ENCODE data around the gene ARHGEF10L. TPM values are rescaled to one million over a fixed set of nuclear protein-coding genes. Genes with fewer than 3 reads are reported as not detected.
"Not testable (repeated sequence)": the region's sequence is repeated elsewhere in the genome, so short reads cannot be mapped to it uniquely, and the experiment has no call there.

Gene ARHGEF10L
- total and polyA plus RNA-seq, 5 donors from 2014 or later: not detected

- Mint-ChIP-seq H3K4me1 (peaks cover 0 to 5% (median 0%) of the 10 kb centered on the region in 4 donors), H3K9me3 (peaks cover 0 to 11% (median 0%) of the 10 kb centered on the region in 7 donors), H3K4me3 (no peak overlapping the region), H3K36me3 (no peaks in the 10 kb centered on the region), H3K27me3 (peaks cover 7% of the 10 kb centered on the region), H3K27ac (no peak overlapping the region)
- ATAC-seq (ENCODE audit: low read depth in 2 of 2) (peak in 1 of 2 donors; percentile 39), DNase-seq (peak in 2 of 3 donors; percentile 10 to 57)
- H3K9me3 ChIP-seq (ENCODE audit: control insufficient read depth in 2 of 2, low read length in 2 of 2): no peaks in the 10 kb centered on the region
- no peaks in the 10 kb centered on the region for H3K36me3 ChIP-seq (ENCODE audit: control insufficient read depth, insufficient read depth, low read length)
- H3K27ac ChIP-seq (ENCODE audit: insufficient read depth, low read length, poor library complexity, severe bottlenecking): no peak overlapping the region
- no peaks in the 10 kb centered on the region for H3K4me1 ChIP-seq (ENCODE audit: control insufficient read depth, insufficient read depth, low read length, poor library complexity, severe bottlenecking)
- H3K27me3 ChIP-seq (ENCODE audit: control insufficient read depth, insufficient read depth, low read length): no peaks in the 10 kb centered on the region
- no peak overlapping the region for H3K4me3 ChIP-seq (ENCODE audit: low read depth, low read length)
Observed at GRCh38 chr1:17502326-17502778, 37.1 kb upstream of the ARHGEF10L start.

- no peaks in the 10 kb centered on the region for H3K36me3 ChIP-seq (ENCODE audit: control insufficient read depth, insufficient read depth, low read length)
- Mint-ChIP-seq H3K4me3 (no peak overlapping the region), H3K27me3 (peaks cover 7% of the 10 kb centered on the region), H3K36me3 (no peaks in the 10 kb centered on the region), H3K4me1 (peaks cover 0 to 5% (median 0%) of the 10 kb centered on the region in 4 donors), H3K9me3 (peaks cover 0 to 7% (median 0%) of the 10 kb centered on the region in 7 donors), H3K27ac (no peak overlapping the region)
- no peaks in the 10 kb centered on the region for H3K27me3 ChIP-seq (ENCODE audit: control insufficient read depth, insufficient read depth, low read length)
- ATAC-seq (ENCODE audit: low read depth in 2 of 2) (no peak), DNase-seq (no peak)
- no peak overlapping the region for H3K4me3 ChIP-seq (ENCODE audit: low read depth, low read length)
- no peaks in the 10 kb centered on the region for H3K4me1 ChIP-seq (ENCODE audit: control insufficient read depth, insufficient read depth, low read length, poor library complexity, severe bottlenecking)
- no peaks in the 10 kb centered on the region for H3K9me3 ChIP-seq (ENCODE audit: control insufficient read depth in 2 of 2, low read length in 2 of 2)
- H3K27ac ChIP-seq (ENCODE audit: insufficient read depth, low read length, poor library complexity, severe bottlenecking): no peak overlapping the region
Observed at GRCh38 chr1:17503146-17503545, 36.4 kb upstream of the ARHGEF10L start.

DNA sequence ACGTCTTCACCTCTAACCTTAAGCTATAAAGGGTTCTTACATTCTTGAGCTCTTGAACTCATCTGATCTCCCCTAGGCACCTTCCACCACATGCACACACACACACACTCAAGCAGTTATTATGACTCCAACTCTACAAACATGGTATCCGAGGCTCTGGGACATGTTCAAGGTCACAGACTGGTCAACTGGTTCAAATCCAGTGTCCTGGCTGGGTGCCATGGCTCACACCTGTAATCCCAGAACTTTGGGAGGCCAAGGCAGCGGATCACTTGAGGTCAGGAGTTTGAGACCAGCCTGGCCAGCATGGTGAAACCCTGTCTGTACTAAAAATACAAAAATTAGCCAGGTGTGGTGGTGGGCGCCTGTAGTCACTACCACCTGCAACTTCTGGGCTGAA lies 32.3 kb upstream of the ARHGEF10L start:
- not testable (repeated sequence) for H3K27me3 ChIP-seq (ENCODE audit: control insufficient read depth, insufficient read depth, low read length); H3K36me3 ChIP-seq (ENCODE audit: control insufficient read depth, insufficient read depth, low read length); DNase-seq; H3K4me1 Mint-ChIP-seq; H3K27me3 Mint-ChIP-seq; H3K9me3 Mint-ChIP-seq; ATAC-seq (ENCODE audit: low read depth in 2 of 2); H3K9me3 ChIP-seq (ENCODE audit: control insufficient read depth in 2 of 2, low read length in 2 of 2); H3K27ac Mint-ChIP-seq; H3K4me1 ChIP-seq (ENCODE audit: control insufficient read depth, insufficient read depth, low read length, poor library complexity, severe bottlenecking); H3K27ac ChIP-seq (ENCODE audit: insufficient read depth, low read length, poor library complexity, severe bottlenecking); H3K4me3 Mint-ChIP-seq; H3K36me3 Mint-ChIP-seq; H3K4me3 ChIP-seq (ENCODE audit: low read depth, low read length)

DNA sequence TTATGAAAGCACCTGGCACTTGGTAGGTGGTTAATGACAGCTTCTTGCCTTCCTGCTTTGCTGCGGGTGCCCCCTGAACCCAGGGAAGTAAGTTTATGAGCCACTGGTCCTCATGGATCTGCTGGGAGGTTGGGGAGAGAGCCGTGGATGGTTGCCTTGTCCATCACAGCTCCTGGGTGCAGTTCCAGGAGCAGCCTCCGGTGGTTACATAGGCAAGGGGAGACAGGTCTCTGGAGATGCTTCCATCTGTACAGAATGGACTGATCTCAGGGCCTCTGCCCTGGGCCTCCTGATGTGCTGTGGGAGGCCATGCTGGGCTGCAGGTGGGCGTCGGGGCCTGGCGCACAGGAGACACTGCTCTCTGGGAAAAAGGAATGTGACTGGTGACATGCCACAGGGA lies 31.6 kb upstream of the ARHGEF10L start:
- Mint-ChIP-seq H3K27me3 (no peaks in the 10 kb centered on the region), H3K9me3 (no peaks in the 10 kb centered on the region), H3K4me3 (no peak overlapping the region), H3K27ac (no peak overlapping the region), H3K4me1 (no peaks in the 10 kb centered on the region), H3K36me3 (no peaks in the 10 kb centered on the region)
- H3K36me3 ChIP-seq (ENCODE audit: control insufficient read depth, insufficient read depth, low read length): no peaks in the 10 kb centered on the region
- no peak for ATAC-seq (ENCODE audit: low read depth in 2 of 2)
- H3K27me3 ChIP-seq (ENCODE audit: control insufficient read depth, insufficient read depth, low read length): no peaks in the 10 kb centered on the region
- no peak overlapping the region for H3K4me3 ChIP-seq (ENCODE audit: low read depth, low read length)
- no peaks in the 10 kb centered on the region for H3K9me3 ChIP-seq (ENCODE audit: control insufficient read depth in 2 of 2, low read length in 2 of 2)
- no peak for DNase-seq
- no peaks in the 10 kb centered on the region for H3K4me1 ChIP-seq (ENCODE audit: control insufficient read depth, insufficient read depth, low read length, poor library complexity, severe bottlenecking)
- H3K27ac ChIP-seq (ENCODE audit: insufficient read depth, low read length, poor library complexity, severe bottlenecking): no peak overlapping the region

DNA sequence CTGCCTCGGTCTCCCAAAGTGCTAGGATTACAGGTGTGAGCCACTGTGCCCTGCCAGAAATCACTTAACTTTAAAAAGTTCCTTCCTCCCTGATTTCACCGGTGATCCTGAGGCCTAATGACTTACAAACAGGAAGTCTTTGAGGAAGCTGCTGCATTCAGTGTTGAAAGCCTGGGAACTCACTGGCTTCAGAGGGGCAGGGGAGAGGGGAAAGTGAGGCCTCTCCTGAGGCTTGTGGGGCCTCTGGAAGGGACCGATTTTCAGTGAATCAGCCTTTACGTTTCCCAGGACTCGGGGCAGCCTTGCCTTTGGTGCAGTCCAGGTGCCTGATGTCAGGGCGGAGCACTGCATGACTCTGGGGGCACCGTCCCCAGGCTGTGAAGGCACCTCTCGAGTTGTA lies 30.1 kb upstream of the ARHGEF10L start:
- Mint-ChIP-seq H3K9me3 (no peaks in the 10 kb centered on the region), H3K27ac (no peak overlapping the region), H3K4me1 (no peaks in the 10 kb centered on the region), H3K27me3 (no peaks in the 10 kb centered on the region), H3K36me3 (no peaks in the 10 kb centered on the region), H3K4me3 (no peak overlapping the region)
- no peak overlapping the region for H3K4me3 ChIP-seq (ENCODE audit: low read depth, low read length)
- H3K27me3 ChIP-seq (ENCODE audit: control insufficient read depth, insufficient read depth, low read length): no peaks in the 10 kb centered on the region
- H3K27ac ChIP-seq (ENCODE audit: insufficient read depth, low read length, poor library complexity, severe bottlenecking): no peak overlapping the region
- DNase-seq (no peak), ATAC-seq (ENCODE audit: low read depth in 2 of 2) (no peak)
- no peaks in the 10 kb centered on the region for H3K9me3 ChIP-seq (ENCODE audit: control insufficient read depth in 2 of 2, low read length in 2 of 2)
- no peaks in the 10 kb centered on the region for H3K4me1 ChIP-seq (ENCODE audit: control insufficient read depth, insufficient read depth, low read length, poor library complexity, severe bottlenecking)
- H3K36me3 ChIP-seq (ENCODE audit: control insufficient read depth, insufficient read depth, low read length): no peaks in the 10 kb centered on the region

DNA sequence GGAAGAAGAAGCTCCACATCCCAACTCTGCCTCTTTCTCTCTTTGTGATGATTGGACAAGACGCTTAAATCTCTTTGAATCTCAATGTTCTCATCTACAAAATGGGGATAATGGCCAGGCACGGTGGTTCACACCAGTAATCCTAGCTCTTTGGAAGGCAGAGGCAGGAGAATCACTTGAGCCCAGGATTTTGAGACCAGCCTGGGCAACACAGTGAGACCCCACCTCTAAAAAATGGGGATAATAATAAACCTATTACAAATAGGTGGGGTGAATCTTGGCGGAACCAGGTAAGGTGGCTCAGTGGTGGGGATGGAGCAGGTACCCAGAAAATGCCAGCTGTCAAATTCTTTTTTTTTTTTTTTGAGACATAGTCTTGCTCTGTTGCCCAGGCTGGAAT lies 29.4 kb upstream of the ARHGEF10L start:
- DNase-seq (no peak), ATAC-seq (ENCODE audit: low read depth in 2 of 2) (no peak)
- H3K4me3 Mint-ChIP-seq: no peak overlapping the region
- Histone ChIP-seq H3K4me1 (ENCODE audit: control insufficient read depth, insufficient read depth, low read length, poor library complexity, severe bottlenecking) (no peaks in the 10 kb centered on the region), H3K4me3 (ENCODE audit: low read depth, low read length) (no peak overlapping the region), H3K27me3 (ENCODE audit: control insufficient read depth, insufficient read depth, low read length) (no peaks in the 10 kb centered on the region), H3K9me3 (ENCODE audit: control insufficient read depth in 2 of 2, low read length in 2 of 2) (no peaks in the 10 kb centered on the region), H3K36me3 (ENCODE audit: control insufficient read depth, insufficient read depth, low read length) (no peaks in the 10 kb centered on the region), H3K27ac (ENCODE audit: insufficient read depth, low read length, poor library complexity, severe bottlenecking) (no peak overlapping the region)
- H3K9me3 Mint-ChIP-seq: no peaks in the 10 kb centered on the region
- H3K36me3 Mint-ChIP-seq: no peaks in the 10 kb centered on the region
- no peaks in the 10 kb centered on the region for H3K4me1 Mint-ChIP-seq
- no peaks in the 10 kb centered on the region for H3K27me3 Mint-ChIP-seq
- no peak overlapping the region for H3K27ac Mint-ChIP-seq

GRCh38 chr1:17511188-17511587 lies 28.3 kb upstream of the ARHGEF10L start:
- ATAC-seq (ENCODE audit: low read depth in 2 of 2) (no peak), DNase-seq (no peak)
- Histone ChIP-seq H3K36me3 (ENCODE audit: control insufficient read depth, insufficient read depth, low read length) (no peaks in the 10 kb centered on the region), H3K27me3 (ENCODE audit: control insufficient read depth, insufficient read depth, low read length) (no peaks in the 10 kb centered on the region), H3K9me3 (ENCODE audit: control insufficient read depth in 2 of 2, low read length in 2 of 2) (no peaks in the 10 kb centered on the region), H3K27ac (ENCODE audit: insufficient read depth, low read length, poor library complexity, severe bottlenecking) (no peak overlapping the region), H3K4me1 (ENCODE audit: control insufficient read depth, insufficient read depth, low read length, poor library complexity, severe bottlenecking) (no peaks in the 10 kb centered on the region), H3K4me3 (ENCODE audit: low read depth, low read length) (no peak overlapping the region)
- H3K27ac Mint-ChIP-seq: no peak overlapping the region
- H3K9me3 Mint-ChIP-seq: no peaks in the 10 kb centered on the region
- no peaks in the 10 kb centered on the region for H3K27me3 Mint-ChIP-seq
- H3K36me3 Mint-ChIP-seq: no peaks in the 10 kb centered on the region
- no peak overlapping the region for H3K4me3 Mint-ChIP-seq
- no peaks in the 10 kb centered on the region for H3K4me1 Mint-ChIP-seq

DNA sequence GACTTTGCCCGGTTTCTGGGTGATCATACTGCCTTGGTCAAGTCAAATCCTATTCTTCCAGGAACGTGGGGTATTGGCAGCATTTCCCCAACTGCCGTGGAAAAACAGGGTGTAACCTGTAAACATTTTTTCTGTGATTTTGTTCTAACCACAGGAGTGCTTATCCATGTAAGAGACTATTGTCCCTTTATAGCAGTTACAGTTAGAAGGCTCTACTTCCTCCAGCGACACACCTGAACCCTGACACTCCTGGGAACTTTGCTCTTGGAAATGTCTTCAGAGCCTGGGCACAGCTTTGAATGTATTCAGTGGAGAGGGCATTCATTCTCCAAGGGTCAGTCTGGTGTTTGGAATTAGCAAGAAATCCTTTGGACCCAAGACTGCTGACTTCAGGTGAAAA lies 26.4 kb upstream of the ARHGEF10L start:
- Mint-ChIP-seq H3K27ac (no peak overlapping the region), H3K36me3 (no peaks in the 10 kb centered on the region), H3K27me3 (peaks cover 4% of the 10 kb centered on the region), H3K9me3 (no peaks in the 10 kb centered on the region), H3K4me1 (no peaks in the 10 kb centered on the region), H3K4me3 (no peak overlapping the region)
- H3K27ac ChIP-seq (ENCODE audit: insufficient read depth, low read length, poor library complexity, severe bottlenecking): no peak overlapping the region
- H3K27me3 ChIP-seq (ENCODE audit: control insufficient read depth, insufficient read depth, low read length): no peaks in the 10 kb centered on the region
- no peaks in the 10 kb centered on the region for H3K36me3 ChIP-seq (ENCODE audit: control insufficient read depth, insufficient read depth, low read length)
- ATAC-seq (ENCODE audit: low read depth in 2 of 2) (no peak), DNase-seq (no peak)
- no peaks in the 10 kb centered on the region for H3K4me1 ChIP-seq (ENCODE audit: control insufficient read depth, insufficient read depth, low read length, poor library complexity, severe bottlenecking)
- no peak overlapping the region for H3K4me3 ChIP-seq (ENCODE audit: low read depth, low read length)
- no peaks in the 10 kb centered on the region for H3K9me3 ChIP-seq (ENCODE audit: control insufficient read depth in 2 of 2, low read length in 2 of 2)

Data from CD4-positive, CD25-positive, alpha-beta regulatory T cell (primary cell).